Measurements from ENCODE around the gene COL23A1.
"Not testable (repeated sequence)": the region's sequence is repeated elsewhere in the genome, so short reads cannot be mapped to it uniquely, and the experiment has no call there.

Gene COL23A1

GRCh38 chr5:178499352-178499751, 90.8 kb downstream of the COL23A1 start:
- no peak for DNase-seq

- DNase-seq, result no peak
Measured at GRCh38 chr5:178496642-178497041, 93.6 kb downstream of the COL23A1 start.

GRCh38 chr5:178496214-178496613, 94.0 kb downstream of the COL23A1 start:
- DNase-seq, result no peak

- no peak for DNase-seq
Measured at GRCh38 chr5:178495706-178496105, 94.5 kb downstream of the COL23A1 start.

GRCh38 chr5:178492278-178492677, 97.9 kb downstream of the COL23A1 start:
- DNase-seq, result no peak

- DNase-seq, result no peak
Measured at GRCh38 chr5:178490935-178491652, 99.1 kb downstream of the COL23A1 start.

- no peak for DNase-seq
Measured at GRCh38 chr5:178489271-178489976, 100.8 kb downstream of the COL23A1 start.

- no peak for DNase-seq
Measured at GRCh38 chr5:178488696-178489095, 101.5 kb downstream of the COL23A1 start.

GRCh38 chr5:178487911-178488600, 102.1 kb downstream of the COL23A1 start:
- DNase-seq, result no peak

DNA sequence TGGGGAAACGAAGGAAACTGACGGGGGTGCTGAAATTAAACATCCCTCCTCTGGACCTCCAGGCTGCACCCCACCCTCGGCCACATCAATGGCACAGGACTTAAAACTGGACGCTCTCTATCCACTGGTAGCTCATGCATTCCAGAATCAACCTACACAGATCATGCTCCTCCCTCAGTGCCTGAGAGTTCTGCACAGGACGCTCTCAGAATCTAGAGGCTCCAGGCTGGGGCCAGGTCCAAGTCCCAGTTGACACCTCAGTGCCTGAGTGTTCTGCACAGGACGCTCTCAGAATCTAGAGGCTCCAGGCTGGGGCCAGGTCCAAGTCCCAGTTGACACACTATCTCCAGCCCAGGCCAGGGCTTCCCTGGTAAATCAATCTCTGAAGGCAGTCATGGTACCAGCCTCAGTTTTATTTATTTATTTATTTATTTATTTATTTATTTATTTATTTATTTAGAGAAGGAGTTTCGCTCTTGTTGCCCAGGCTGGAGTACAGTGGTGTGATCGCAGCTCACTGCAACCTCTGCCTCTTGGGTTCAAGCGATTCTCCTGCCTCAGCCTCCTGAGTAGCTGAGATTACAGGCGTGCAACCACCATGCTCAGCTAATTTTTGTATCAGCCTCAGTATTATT, 103.2 kb downstream of the COL23A1 start:
- DNase-seq, result not testable (repeated sequence)

DNA sequence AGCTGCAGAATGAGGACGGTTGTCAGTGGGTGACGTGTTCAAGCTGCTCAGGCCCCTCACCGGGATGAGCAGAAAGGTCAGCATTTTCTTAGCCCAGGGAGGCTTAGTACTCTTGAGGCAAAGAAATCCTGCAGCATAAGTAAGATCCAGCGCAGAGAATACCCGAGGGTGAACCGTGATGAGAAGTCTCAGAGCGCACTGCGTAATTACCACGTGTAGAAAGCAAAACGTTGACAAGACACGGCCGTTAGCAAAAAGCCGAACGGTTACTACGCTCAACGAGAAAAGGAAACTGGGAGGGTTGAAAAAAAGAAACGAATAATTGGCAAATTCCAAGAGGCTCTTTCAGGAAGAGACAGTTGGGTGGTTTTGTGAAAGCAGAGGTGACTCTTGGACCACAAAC, 104.0 kb downstream of the COL23A1 start:
- DNase-seq, result no peak

- DNase-seq, result peak; percentile 76
Measured at GRCh38 chr5:178483620-178484019, 106.6 kb downstream of the COL23A1 start.

GRCh38 chr5:178479261-178479660, 110.9 kb downstream of the COL23A1 start:
- DNase-seq, result no peak

DNA sequence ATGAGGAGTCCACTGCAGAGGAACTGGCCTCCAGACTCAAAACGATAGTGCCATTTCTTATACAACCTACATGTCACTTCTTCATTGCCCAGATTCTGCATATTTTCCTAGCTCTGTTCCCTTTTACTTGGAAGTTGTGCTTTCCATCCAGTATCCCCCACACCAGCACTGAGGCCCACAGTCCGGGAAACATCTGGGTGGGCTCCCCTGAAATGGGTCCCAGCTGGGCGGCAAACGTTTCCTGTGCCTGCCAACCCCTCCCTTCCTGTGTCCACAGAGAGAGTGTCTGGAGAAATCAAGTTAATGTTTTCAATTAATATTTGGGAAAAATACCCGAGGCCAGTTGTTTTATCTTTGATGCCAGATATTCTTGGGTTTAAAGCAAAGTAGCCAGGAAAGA, 111.8 kb downstream of the COL23A1 start:
- DNase-seq, result no peak

- no peak for DNase-seq
Measured at GRCh38 chr5:178477802-178478201, 112.4 kb downstream of the COL23A1 start.

DNA sequence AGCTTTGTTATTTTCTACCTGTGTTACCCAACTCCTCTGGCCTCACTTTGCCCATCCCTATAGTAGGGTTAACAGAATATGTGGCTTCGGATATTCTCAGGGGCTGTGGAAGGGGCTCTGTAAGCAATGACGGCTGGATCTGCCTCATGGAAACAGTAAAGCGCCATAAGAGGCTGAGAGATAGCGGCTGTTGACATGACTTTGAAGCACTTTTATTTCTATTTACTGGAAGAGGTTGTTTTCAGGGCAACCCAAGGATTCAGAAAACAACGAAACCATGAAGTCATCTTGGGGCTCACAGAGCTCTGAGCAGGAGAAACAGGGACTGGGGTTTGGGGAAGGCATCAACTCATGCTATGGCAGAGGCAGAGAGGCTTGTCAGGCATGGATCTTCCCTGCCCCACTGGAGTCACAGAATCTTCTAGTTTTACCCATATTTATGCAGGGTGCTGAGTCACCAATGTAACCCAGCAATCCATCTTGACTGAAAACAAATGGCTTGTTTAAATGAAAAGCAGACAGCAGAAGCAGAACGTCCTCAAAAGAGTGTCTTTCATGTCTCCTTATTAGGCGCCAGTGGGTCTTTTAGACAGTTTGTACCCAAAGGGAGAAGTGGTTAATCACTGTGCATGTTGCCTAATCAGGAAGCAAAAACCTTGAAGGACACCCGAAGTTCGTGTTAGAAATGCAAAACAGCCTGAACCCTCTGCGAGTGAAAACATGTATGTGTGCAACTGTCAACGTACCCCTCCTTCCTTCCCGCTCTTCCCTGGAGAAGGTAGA, 113.0 kb downstream of the COL23A1 start:
- DNase-seq, result no peak

DNA sequence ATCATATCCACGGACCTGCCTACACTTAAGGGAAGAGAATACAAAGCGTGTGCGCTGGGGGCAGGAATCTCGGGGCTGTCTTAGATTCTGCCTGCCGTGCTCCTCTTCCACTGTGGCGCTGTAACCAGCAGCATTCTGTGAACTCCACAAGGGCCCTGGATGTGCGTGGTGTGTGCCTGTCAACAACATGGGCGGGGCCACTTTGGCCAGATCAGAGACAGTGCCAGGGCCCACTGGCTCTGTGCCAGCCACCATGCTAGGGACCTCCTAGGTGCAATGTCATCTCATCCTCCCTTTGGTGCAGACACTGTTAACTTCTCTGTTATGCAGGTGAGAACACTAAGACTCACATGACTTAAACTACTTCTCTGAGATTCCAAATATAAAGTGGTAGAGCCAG, 113.7 kb downstream of the COL23A1 start:
- no peak for DNase-seq

DNA sequence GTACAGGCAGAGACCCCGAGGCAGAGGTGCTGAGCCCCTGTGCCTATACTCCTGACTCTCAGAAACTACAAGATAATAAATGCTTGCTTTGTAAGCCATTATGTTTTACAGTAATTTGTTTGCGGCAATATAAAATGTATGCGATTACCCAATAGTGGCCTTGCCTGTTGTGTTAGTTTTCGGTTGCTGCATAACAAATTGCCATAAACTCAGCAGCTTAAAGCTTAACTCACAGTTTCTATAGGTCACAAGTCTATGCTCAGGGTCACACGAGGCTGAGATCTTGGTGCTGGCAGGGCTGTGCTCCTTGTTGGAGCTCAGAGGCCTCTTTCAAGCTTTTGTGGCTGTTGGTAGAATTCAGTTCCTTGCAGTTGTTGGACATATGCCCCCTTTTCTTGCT, 114.8 kb downstream of the COL23A1 start:
- DNase-seq, result no peak

DNA sequence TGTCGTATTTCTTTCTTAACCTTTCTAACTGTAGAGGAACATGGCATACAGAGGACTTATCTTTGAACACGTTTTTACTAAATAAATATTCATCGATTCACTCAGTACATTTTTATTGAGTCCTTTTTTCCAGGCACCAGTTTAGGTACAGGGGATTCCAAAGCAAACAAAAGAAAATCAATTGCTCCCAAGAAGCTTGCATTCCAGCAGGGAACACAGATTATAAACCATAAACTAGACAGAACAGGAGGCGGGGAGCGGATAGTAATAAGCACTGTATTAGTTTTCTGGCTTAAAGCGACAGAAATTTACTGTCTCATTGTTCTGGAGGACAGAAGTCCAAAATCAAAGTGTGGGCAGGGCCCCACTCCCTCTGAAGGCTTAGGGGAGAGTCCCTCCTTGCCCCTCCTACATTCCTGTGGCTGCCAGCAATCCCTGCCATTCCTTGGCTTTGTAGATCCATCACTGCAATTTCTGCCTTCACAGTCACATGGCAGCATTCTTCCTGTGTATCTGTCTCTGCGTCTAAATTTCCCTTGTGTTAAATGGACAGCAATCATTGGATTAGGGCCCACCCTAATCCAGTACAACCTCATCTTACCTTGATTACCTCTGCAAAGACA, 115.5 kb downstream of the COL23A1 start:
- DNase-seq, result no peak

- DNase-seq, result no peak
Measured at GRCh38 chr5:178473854-178474253, 116.3 kb downstream of the COL23A1 start.

DNA sequence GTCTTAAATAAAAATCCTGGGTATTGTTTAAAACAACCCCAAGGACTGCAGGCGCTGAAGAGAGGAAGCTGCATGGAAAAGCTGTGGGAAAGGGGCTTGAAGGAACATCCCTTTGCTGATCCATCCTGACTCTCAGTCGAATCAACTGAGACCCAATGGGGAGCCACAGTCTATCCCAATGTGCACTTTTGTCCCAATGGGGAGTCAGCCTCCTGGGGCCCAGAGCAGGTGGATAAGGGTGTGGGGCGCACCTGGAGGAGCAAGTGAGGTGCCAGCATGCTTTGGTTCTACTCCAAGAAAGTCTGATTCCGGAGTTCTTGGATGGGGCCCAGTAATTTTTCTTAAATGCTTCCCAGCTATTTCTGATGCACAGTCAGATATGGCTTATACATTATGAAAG, 118.1 kb downstream of the COL23A1 start:
- no peak for DNase-seq

DNA sequence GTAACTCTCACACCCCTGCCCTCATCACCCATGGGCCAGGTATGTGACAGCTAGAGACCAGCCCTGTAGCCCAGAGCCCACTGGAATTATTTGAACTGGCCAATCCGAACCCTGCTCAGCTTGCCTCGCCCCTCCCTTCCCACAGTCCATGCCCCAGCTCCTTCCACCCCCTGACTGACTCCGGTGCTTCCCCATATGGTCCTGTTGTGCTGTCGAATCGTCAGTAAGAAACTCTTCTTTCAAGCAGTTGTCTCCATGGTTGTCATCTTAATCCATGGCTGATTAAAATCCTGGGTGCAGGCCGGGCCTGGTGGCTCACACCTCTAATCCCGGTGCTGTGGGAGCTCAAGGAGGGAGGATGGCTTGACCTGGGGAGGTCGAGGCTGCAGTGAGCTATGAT, 118.5 kb downstream of the COL23A1 start:
- DNase-seq, result no peak

GRCh38 chr5:178470760-178471025, 119.5 kb downstream of the COL23A1 start:
- DNase-seq, result no peak
